ENCODE data around the gene EPB41L2.
"Not testable (repeated sequence)": the region's sequence is repeated elsewhere in the genome, so short reads cannot be mapped to it uniquely, and the experiment has no call there.

The EPB41L2 gene

DNA sequence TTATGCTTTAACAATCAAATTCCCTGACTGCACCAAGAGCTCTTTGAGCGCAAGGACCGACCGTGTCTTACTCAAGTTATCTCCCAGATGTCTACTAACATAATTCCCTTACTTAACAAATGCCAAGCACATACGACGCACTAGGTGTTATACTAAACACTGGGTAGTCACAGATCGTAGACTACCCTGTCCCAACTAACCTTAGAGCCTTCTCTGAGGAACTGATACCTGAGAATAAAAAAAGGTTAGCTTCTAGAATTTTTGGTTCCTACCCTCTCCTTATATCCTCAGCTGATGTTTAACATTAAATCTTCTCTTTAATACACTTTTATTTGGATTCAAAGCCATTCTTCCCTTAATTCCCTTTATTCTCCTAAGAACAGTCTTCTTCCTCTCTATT lies 38.5 kb downstream of the EPB41L2 start:
- H3K36me3 ChIP-seq (ENCODE audit: control insufficient read depth, insufficient read depth, low read length): no peaks in the 10 kb centered on the region
- no peak overlapping the region for H3K27ac ChIP-seq (ENCODE audit: insufficient read depth, low read length, poor library complexity, severe bottlenecking)
- no peak overlapping the region for H3K4me3 ChIP-seq (ENCODE audit: insufficient read depth, low read depth, low read length, poor library complexity, severe bottlenecking)
- H3K27me3 ChIP-seq (replicated peaks; ENCODE audit: control insufficient read depth, insufficient read depth, low read length, poor library complexity, severe bottlenecking): no peaks in the 10 kb centered on the region
- no peaks in the 10 kb centered on the region for H3K4me1 ChIP-seq (ENCODE audit: control insufficient read depth, insufficient read depth, low read length, poor library complexity, severe bottlenecking)
- no peaks in the 10 kb centered on the region for H3K9me3 ChIP-seq (ENCODE audit: control insufficient read depth, low read length)
- DNase-seq: no peak

DNA sequence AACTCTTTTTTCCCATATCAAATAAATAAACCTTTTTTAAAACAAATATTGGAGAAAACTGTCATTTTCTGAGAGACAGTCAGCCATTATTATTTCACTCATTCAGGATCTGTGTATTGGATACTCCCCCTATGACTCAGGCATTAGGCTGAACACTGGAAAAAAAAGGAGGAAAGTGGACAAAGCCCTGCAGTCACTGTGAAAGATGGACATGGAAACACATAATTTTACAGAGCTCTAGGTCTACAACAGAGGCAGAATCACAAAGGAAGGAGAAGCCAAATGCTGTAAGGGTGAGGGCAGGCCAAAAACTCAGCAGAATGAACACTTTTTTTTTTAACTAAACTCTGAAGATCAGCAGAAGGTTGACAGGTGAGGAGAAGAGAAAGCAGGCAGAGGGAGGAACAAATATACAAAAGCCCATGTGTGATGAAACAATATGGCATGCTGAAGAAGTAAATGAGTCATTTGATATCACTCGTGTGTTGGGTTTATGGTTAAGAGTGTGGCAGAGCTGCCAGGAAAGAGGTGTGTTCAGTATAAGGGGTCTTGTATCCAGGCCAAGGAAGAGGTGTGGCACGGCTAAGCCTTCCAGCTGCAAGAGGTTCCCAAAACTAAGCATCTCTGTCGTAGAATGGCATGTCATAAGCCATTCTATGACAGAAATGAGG lies 39.1 kb downstream of the EPB41L2 start:
- H3K27me3 ChIP-seq (replicated peaks; ENCODE audit: control insufficient read depth, insufficient read depth, low read length, poor library complexity, severe bottlenecking): no peaks in the 10 kb centered on the region
- no peak for DNase-seq
- no peaks in the 10 kb centered on the region for H3K9me3 ChIP-seq (ENCODE audit: control insufficient read depth, low read length)
- H3K36me3 ChIP-seq (ENCODE audit: control insufficient read depth, insufficient read depth, low read length): no peaks in the 10 kb centered on the region
- no peak overlapping the region for H3K4me3 ChIP-seq (ENCODE audit: insufficient read depth, low read depth, low read length, poor library complexity, severe bottlenecking)
- no peaks in the 10 kb centered on the region for H3K4me1 ChIP-seq (ENCODE audit: control insufficient read depth, insufficient read depth, low read length, poor library complexity, severe bottlenecking)
- H3K27ac ChIP-seq (ENCODE audit: insufficient read depth, low read length, poor library complexity, severe bottlenecking): no peak overlapping the region

DNA sequence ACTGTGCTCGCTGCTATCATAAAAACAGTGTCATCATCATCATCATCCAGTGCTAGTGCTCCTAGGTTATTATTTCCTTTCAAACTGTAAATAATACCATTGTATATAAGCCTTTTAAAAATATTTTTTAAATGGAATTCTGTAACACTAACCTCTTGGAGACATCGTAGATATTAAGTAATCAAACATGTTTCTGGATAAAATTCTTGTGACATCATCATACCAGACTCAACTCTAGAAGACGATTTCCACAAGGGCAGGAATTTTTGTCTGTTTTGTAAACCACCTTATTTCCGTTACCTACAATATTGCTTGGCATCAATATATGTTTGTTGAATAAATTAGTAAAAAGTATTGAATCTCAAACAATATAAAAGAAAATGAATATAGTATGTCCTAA lies 40.4 kb downstream of the EPB41L2 start:
- no peak for DNase-seq
- H3K27me3 ChIP-seq (replicated peaks; ENCODE audit: control insufficient read depth, insufficient read depth, low read length, poor library complexity, severe bottlenecking): no peaks in the 10 kb centered on the region
- H3K4me1 ChIP-seq (ENCODE audit: control insufficient read depth, insufficient read depth, low read length, poor library complexity, severe bottlenecking): no peaks in the 10 kb centered on the region
- no peak overlapping the region for H3K27ac ChIP-seq (ENCODE audit: insufficient read depth, low read length, poor library complexity, severe bottlenecking)
- no peak overlapping the region for H3K4me3 ChIP-seq (ENCODE audit: insufficient read depth, low read depth, low read length, poor library complexity, severe bottlenecking)
- H3K9me3 ChIP-seq (ENCODE audit: control insufficient read depth, low read length): no peaks in the 10 kb centered on the region
- H3K36me3 ChIP-seq (ENCODE audit: control insufficient read depth, insufficient read depth, low read length): no peaks in the 10 kb centered on the region

DNA sequence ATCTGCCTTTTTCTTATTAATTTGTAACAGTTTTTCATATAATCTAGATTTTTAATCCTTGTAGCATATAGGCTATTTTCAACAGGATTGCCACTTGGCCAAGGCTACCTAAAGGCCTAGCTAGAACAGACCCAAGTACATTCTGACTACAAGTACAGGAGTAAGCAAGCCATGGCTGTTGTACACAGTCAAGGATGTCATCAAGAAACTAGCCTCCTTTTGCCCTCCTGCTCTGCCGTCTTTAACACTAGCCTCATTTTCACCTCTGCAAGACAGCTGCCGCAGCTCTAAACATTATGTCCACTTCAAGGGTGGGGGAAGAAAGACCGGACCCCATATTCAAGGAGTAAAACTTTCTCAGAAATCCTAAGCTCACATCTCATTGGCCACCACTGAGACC lies 45.1 kb downstream of the EPB41L2 start:
- H3K9me3 ChIP-seq (ENCODE audit: control insufficient read depth, low read length): no peaks in the 10 kb centered on the region
- H3K36me3 ChIP-seq (ENCODE audit: control insufficient read depth, insufficient read depth, low read length): no peaks in the 10 kb centered on the region
- DNase-seq: no peak
- H3K4me3 ChIP-seq (ENCODE audit: insufficient read depth, low read depth, low read length, poor library complexity, severe bottlenecking): no peak overlapping the region
- H3K27me3 ChIP-seq (replicated peaks; ENCODE audit: control insufficient read depth, insufficient read depth, low read length, poor library complexity, severe bottlenecking): no peaks in the 10 kb centered on the region
- H3K27ac ChIP-seq (ENCODE audit: insufficient read depth, low read length, poor library complexity, severe bottlenecking): no peak overlapping the region
- H3K4me1 ChIP-seq (ENCODE audit: control insufficient read depth, insufficient read depth, low read length, poor library complexity, severe bottlenecking): no peaks in the 10 kb centered on the region

DNA sequence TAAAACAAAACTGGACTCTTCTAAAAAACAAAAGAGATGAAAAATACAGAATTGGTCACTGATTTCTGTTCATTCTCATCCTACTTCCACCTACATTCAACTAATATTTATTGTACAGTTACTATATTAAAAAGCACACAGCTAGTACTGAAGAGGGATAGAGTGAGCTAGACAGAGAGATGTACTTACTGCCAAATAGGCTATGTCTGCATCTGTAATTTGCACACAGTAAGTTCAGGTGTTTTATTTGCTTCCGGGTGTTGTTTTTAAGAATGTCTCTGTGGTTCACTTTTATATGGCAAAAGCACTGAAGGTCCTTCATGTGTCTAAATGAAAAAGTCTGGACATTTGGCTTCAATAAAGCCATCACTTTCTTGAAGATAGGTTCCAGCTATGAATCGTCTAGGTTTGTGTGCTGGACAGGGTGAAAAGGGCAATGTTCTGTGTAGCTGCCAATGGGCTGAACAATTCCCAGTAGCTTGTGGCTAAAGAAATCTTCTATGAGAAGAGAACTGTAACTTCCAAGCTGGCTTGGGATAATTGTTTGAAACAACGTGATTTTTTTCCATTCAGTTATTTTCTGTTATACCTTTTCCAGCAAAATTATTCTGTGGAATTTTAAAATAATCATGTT lies 47.3 kb downstream of the EPB41L2 start:
- no peak for DNase-seq
- H3K4me1 ChIP-seq (ENCODE audit: control insufficient read depth, insufficient read depth, low read length, poor library complexity, severe bottlenecking): no peaks in the 10 kb centered on the region
- H3K36me3 ChIP-seq (ENCODE audit: control insufficient read depth, insufficient read depth, low read length): no peaks in the 10 kb centered on the region
- no peaks in the 10 kb centered on the region for H3K9me3 ChIP-seq (ENCODE audit: control insufficient read depth, low read length)
- no peaks in the 10 kb centered on the region for H3K27me3 ChIP-seq (replicated peaks; ENCODE audit: control insufficient read depth, insufficient read depth, low read length, poor library complexity, severe bottlenecking)
- no peak overlapping the region for H3K27ac ChIP-seq (ENCODE audit: insufficient read depth, low read length, poor library complexity, severe bottlenecking)
- no peak overlapping the region for H3K4me3 ChIP-seq (ENCODE audit: insufficient read depth, low read depth, low read length, poor library complexity, severe bottlenecking)

DNA sequence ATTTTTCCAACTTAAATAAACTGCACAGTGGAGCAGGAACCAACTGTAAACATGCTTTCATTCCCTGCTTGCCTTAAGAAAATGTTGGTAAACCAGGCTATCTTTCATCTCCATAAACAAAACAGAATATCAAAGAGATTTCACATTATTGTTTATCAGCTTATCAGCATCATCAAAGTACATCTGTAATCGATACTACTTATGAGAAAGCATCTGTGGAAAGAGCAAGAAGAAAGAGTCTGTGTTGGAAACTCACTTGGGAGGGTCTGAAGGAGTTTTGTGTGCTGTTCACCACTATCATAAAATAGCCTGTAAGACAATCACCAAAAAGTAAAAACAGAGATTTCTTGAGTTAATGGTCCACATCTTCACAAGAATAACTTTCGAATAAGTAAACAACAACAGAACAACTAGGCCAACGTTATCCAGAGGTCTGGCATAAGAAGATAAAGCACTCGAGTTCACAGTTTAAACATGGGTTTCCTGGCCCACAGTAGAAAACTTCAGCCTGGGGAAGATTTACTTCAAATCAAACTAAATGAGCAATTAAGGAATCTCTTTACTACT lies 47.9 kb downstream of the EPB41L2 start:
- DNase-seq: no peak
- Histone ChIP-seq H3K27ac (ENCODE audit: insufficient read depth, low read length, poor library complexity, severe bottlenecking) (no peak overlapping the region), H3K9me3 (ENCODE audit: control insufficient read depth, low read length) (no peaks in the 10 kb centered on the region)

DNA sequence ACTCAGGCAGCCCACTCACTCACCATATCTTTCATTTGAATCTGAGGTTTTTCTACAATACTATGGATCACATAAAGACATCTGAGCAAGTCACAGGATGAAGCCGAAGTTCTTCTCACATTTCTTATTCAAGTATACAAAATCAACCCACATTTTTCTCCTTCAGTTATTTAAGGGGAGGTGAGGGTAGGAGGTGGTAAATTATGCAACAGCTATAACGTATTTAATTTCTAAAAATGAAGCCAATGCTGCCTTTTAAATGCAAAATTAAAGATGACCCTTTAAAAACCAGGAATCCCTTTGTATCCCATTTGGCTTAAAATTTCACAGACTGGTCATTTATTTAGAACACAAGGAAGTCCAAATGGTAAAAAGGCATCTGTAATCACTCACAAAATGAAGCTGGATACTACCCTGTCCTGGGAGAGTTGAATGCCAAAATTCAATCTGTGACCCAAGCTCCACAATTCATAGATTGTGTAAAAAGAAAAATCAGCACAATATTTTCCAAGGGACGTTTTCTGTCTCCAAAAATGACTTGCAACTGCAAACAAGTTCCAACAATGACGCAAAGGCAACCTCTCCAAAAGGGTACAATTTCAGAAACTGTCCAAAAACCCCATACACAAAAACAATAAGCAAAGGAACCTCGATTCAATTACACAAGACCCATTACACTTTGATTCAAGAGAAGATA lies 48.8 kb downstream of the EPB41L2 start:
- Histone ChIP-seq H3K36me3 (ENCODE audit: control insufficient read depth, insufficient read depth, low read length) (no peaks in the 10 kb centered on the region), H3K9me3 (ENCODE audit: control insufficient read depth, low read length) (no peaks in the 10 kb centered on the region), H3K4me1 (ENCODE audit: control insufficient read depth, insufficient read depth, low read length, poor library complexity, severe bottlenecking) (no peaks in the 10 kb centered on the region), H3K4me3 (ENCODE audit: insufficient read depth, low read depth, low read length, poor library complexity, severe bottlenecking) (no peak overlapping the region), H3K27ac (ENCODE audit: insufficient read depth, low read length, poor library complexity, severe bottlenecking) (no peak overlapping the region), H3K27me3 (replicated peaks; ENCODE audit: control insufficient read depth, insufficient read depth, low read length, poor library complexity, severe bottlenecking) (no peaks in the 10 kb centered on the region)
- DNase-seq: no peak

More for the DNA sequence above, 47.9 kb downstream of the EPB41L2 start:
- H3K4me3 ChIP-seq (ENCODE audit: insufficient read depth, low read depth, low read length, poor library complexity, severe bottlenecking): no peak overlapping the region
- no peaks in the 10 kb centered on the region for H3K36me3 ChIP-seq (ENCODE audit: control insufficient read depth, insufficient read depth, low read length)
- H3K4me1 ChIP-seq (ENCODE audit: control insufficient read depth, insufficient read depth, low read length, poor library complexity, severe bottlenecking): no peaks in the 10 kb centered on the region
- no peaks in the 10 kb centered on the region for H3K27me3 ChIP-seq (replicated peaks; ENCODE audit: control insufficient read depth, insufficient read depth, low read length, poor library complexity, severe bottlenecking)

DNA sequence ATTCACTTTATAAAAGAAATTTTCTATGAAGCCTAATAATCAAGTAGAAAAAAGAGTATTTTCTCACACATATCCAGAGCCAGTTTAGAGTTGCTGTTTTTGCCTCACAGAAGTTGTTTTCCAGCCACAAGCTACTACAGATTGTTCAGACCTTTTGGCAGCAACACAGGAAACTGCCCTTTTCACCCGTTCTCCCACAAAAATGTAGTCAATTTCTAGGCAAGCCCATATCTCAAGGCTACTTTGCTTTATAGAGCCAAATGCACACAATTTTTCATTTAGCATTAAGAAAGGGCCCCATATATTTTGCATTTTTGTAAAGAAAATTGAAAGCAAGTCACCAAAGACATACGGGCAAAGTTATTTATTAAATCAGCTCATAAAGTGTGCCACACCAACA lies 49.5 kb downstream of the EPB41L2 start:
- DNase-seq: no peak
- H3K27ac ChIP-seq (ENCODE audit: insufficient read depth, low read length, poor library complexity, severe bottlenecking): no peak overlapping the region
- no peaks in the 10 kb centered on the region for H3K36me3 ChIP-seq (ENCODE audit: control insufficient read depth, insufficient read depth, low read length)
- no peaks in the 10 kb centered on the region for H3K27me3 ChIP-seq (replicated peaks; ENCODE audit: control insufficient read depth, insufficient read depth, low read length, poor library complexity, severe bottlenecking)
- no peaks in the 10 kb centered on the region for H3K4me1 ChIP-seq (ENCODE audit: control insufficient read depth, insufficient read depth, low read length, poor library complexity, severe bottlenecking)
- peaks cover 1% of the 10 kb centered on the region for H3K9me3 ChIP-seq (ENCODE audit: control insufficient read depth, low read length)
- no peak overlapping the region for H3K4me3 ChIP-seq (ENCODE audit: insufficient read depth, low read depth, low read length, poor library complexity, severe bottlenecking)

DNA sequence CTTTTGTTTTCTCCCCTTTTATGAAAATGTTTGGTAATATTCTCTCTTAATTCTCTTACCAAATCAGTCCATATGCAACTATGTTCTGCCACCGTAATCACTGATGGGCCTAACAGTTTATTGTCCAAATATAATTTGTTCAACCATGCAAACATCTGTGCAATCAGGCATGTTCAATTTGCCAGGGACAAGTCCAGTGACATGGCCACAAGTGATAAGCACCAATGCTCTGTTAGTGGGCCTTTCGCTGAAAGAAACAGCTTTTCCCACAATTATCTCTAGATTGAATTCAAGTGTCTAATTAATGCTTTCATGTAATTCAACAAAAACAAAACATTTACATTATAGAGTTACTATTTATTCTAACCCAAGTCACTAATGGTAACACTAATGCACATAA lies 53.3 kb downstream of the EPB41L2 start:
- H3K9me3 ChIP-seq (ENCODE audit: control insufficient read depth, low read length): peaks cover 4% of the 10 kb centered on the region
- no peaks in the 10 kb centered on the region for H3K4me1 ChIP-seq (ENCODE audit: control insufficient read depth, insufficient read depth, low read length, poor library complexity, severe bottlenecking)
- no peak for DNase-seq
- no peaks in the 10 kb centered on the region for H3K27me3 ChIP-seq (replicated peaks; ENCODE audit: control insufficient read depth, insufficient read depth, low read length, poor library complexity, severe bottlenecking)
- no peak overlapping the region for H3K4me3 ChIP-seq (ENCODE audit: insufficient read depth, low read depth, low read length, poor library complexity, severe bottlenecking)
- no peaks in the 10 kb centered on the region for H3K36me3 ChIP-seq (ENCODE audit: control insufficient read depth, insufficient read depth, low read length)
- no peak overlapping the region for H3K27ac ChIP-seq (ENCODE audit: insufficient read depth, low read length, poor library complexity, severe bottlenecking)

DNA sequence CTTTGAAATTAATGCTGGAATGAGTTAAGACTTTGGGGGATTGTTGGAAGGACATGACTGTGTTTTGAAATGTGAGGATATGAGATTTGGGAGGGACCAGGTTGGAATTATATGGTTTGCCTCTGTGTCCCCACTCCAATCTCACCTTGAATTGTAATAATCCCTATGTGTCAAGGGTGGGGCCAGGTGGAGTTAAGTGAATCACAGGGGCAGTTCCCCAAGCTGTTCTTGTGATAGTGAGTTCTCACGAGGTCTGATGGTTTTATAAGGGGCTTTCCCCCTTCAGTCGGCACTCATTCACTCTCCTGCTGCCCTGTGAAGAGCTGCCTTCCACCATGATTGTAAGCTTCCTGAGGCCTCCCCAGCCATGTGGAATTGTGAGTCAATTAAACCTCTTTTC lies 54.1 kb downstream of the EPB41L2 start:
- DNase-seq; H3K4me1 ChIP-seq (ENCODE audit: control insufficient read depth, insufficient read depth, low read length, poor library complexity, severe bottlenecking); H3K27me3 ChIP-seq (replicated peaks; ENCODE audit: control insufficient read depth, insufficient read depth, low read length, poor library complexity, severe bottlenecking); H3K27ac ChIP-seq (ENCODE audit: insufficient read depth, low read length, poor library complexity, severe bottlenecking); H3K4me3 ChIP-seq (ENCODE audit: insufficient read depth, low read depth, low read length, poor library complexity, severe bottlenecking); H3K36me3 ChIP-seq (ENCODE audit: control insufficient read depth, insufficient read depth, low read length); H3K9me3 ChIP-seq (ENCODE audit: control insufficient read depth, low read length): not testable (repeated sequence)

Data from effector memory CD4-positive, alpha-beta T cell (primary cell).